Pancreas (tissue), 10 donors: ENCODE measurements around the gene ADARB1. TPM values are rescaled to one million over a fixed set of nuclear protein-coding genes. Genes with fewer than 3 reads are reported as not detected.

Source experiments
- ATAC-seq, 4 donors: fragments of 200-7000 bp; cut with Tn5 transposase; one replicate each; pipeline versions ENCODE4 v1.8.0 to v1.9.1; 2020; ENCODE audit warnings: mild to moderate bottlenecking in 4 of 4, moderate library complexity in 4 of 4
- DNase-seq, 6 donors: peaks; one replicate each; pipeline ENCODE4 v3.0.0-alpha.2; 2020
- FAIRE-seq: peaks from 2 replicates; lab custom pipeline; 2012; peaks lifted over from hg19 to GRCh38; lab: Jason Lieb, UNC
- H3K27ac ChIP-seq, 4 donors: fragments of 200-600 bp; sonication (generic); 1 replicate in 3 of 4; 2 replicates in 1 of 4; pipeline versions ENCODE4 v1.5.0 to v1.8.0; 2020
- H3K27me3 ChIP-seq, 4 donors: fragments of 200-600 bp; one replicate each; pipeline ENCODE4 v1.8.0; 2021
- H3K36me3 ChIP-seq, 3 donors: fragments of 200-600 bp; sonication (generic) in 1 of 3; one replicate each; pipeline versions ENCODE4 v1.5.0 to v1.8.0; 2020 to 2021
- H3K4me1 ChIP-seq, 3 donors: fragments of 200-600 bp; one replicate each; pipeline ENCODE4 v1.8.0; 2021
- H3K4me3 ChIP-seq, 4 donors: fragments of 200-600 bp; sonication (generic) in 2 of 4; one replicate each; pipeline versions ENCODE4 v1.5.0 to v1.8.0; 2020 to 2021
- H3K9me3 ChIP-seq, 4 donors: fragments of 200-600 bp; one replicate each; pipeline ENCODE4 v1.8.0; 2021
- WGBS, 2 donors: extraction: QIAGEN DNeasy Blood & Tissue Kit; methylation state at CpG; one replicate each; pipeline ENCODE4 v1.1.7; 2013; 5-methylcytosine and 5-hydroxymethylcytosine counted together
- intact Hi-C, 3 donors: fragments of 100-400 bp; cut with DNase I; formaldehyde crosslinking; loops; one replicate each; pipeline versions ENCODE4 v1.11.1 to v1.14.2; 2022
- polyA plus RNA-seq, 2 donors: library from polyadenylated mRNA; stranded (reverse); fragments of 200-250 nt; gene quantifications; one replicate each; pipeline ENCODE4 v1.2.3, GENCODE V29; 2013
- total RNA-seq, 6 donors: library from RNA; stranded (reverse); fragmentation: NEBNext Ultra II Directional in 4 of 6; extraction: Animal tissue kit (Norgen Biotek cat#: 25700) in 4 of 6; gene quantifications; one replicate each; pipeline versions ENCODE4 v1.2.1 to v1.2.4, GENCODE V29; 2021 to 2023
- TF ChIP-seq, protein P1 (sequence below), 4 donors: fragments of 200-600 bp; sonication (generic) in 3 of 4; IDR thresholded peaks; one replicate each; pipeline versions ENCODE4 v1.5.0 to v1.8.0; 2021; ENCODE audit warnings: antibody characterized with exemption in 4 of 4
- donor health status: healthy with polysubstance abuse.
- donor health status: DM: no; HTN: no; CAD: no; lungs with moderate emphysema.
- donor health status: DM: no; HTN: no; CAD: no.
- donor health status: control.
- donor health status: control.
- donor health status: Bipolar disorder and iron deficiency.
- donor health status: DM: yes; HTN: yes; CAD: no.
- donor health status: DM: no; HTN: no; CAD: no.
- donor health status: DM: no; HTN: no; CAD: no.
- donor health status: DM: yes; HTN: yes; CAD: no.

ADARB1 gene
- total and polyA plus RNA-seq, 8 donors, result 5.4 to 10.1 (median 6.3) TPM

DNA sequence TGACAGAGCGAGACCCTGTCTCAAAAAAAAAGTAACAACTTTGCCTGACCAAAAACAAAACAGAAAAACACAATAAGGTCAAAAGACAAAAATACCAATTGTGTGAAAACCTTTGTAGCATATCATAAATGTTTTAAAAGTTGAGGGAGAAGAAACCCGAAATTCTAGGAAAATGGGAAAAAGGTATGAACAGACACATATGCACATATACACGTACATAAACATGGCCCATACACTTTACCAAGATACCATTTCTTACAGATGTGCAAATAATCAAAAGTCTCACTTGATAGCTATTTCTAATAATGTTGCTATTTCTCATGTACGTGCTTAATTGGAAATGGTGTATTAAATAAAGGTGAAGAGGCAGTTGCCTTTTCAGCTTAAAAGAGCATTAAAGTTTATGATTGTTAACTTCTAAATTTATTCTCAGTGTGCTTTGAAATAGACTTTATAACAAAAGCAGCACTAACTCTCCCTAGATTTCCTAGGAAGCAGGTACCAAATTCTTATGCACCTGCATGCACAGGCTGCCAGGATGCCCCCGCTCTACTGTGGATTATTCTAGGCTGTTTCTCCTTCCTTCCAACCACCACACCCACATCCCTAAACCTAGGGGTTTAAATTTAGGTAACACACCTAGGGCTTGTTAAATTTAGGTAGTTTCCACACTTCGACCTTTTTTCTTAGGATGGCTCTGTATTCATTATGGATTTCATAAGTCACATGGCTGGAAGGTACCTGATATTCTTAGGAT, 33.8 kb downstream of the ADARB1 start:
- H3K27ac ChIP-seq, result no peak overlapping the region

DNA sequence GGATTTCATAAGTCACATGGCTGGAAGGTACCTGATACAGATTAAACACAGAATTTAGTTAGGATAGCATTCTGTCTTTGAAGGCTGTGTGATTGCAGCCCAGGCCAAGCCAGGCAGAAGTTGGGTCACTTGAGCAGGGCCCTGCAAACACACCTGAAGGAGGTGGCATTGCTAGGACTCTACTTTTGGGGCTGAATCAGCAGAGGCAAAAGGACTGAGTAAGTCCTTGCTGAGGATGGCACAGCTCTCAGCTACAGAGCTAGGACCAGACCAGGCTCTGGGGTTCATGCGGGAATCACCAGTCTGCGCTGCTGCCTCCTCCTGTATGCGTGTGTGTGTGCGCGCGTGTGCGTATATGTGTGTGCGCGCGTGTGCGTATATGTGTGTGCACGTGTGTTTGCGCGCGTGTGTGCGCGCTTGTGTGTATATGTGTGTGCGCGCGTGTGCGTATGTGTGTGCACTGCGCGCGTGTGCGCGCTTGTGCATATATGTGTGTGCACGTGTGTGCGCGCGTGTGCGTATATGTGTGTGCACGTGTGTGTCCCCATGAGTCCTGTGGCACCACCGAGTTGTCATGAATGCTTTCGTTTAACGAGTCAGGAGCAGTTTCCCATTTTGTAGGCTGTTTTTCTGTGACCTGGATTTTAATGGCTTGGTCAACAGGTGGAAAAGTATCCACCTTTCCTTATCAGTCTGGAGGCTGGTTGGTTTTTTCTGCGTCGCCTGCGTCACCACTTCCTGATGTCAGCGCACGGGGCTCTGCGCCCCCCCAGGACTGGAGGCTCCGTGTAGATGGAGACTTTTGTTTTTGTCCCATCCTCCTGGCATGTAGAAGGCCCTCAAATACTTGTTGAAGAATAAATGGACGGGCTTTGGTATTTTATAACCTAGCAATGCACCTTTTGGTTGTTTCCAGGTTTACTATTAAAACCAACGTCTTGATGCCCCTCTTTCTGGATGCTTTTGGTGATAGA, 34.7 kb downstream of the ADARB1 start:
- WGBS, 2 donors, result 91% methylated on average over 43 to 44 of the region's 44 CpGs
- TF ChIP-seq, protein P1, sequence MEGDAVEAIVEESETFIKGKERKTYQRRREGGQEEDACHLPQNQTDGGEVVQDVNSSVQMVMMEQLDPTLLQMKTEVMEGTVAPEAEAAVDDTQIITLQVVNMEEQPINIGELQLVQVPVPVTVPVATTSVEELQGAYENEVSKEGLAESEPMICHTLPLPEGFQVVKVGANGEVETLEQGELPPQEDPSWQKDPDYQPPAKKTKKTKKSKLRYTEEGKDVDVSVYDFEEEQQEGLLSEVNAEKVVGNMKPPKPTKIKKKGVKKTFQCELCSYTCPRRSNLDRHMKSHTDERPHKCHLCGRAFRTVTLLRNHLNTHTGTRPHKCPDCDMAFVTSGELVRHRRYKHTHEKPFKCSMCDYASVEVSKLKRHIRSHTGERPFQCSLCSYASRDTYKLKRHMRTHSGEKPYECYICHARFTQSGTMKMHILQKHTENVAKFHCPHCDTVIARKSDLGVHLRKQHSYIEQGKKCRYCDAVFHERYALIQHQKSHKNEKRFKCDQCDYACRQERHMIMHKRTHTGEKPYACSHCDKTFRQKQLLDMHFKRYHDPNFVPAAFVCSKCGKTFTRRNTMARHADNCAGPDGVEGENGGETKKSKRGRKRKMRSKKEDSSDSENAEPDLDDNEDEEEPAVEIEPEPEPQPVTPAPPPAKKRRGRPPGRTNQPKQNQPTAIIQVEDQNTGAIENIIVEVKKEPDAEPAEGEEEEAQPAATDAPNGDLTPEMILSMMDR (IDR thresholded peaks at IDR 0.05), result no peak
- Histone ChIP-seq H3K27me3 (no peaks in the 10 kb centered on the region), H3K4me3 (no peak overlapping the region), H3K4me1 (peaks cover 0 to 8% (median 6%) of the 10 kb centered on the region in 3 donors), H3K9me3 (no peaks in the 10 kb centered on the region), H3K36me3 (no peaks in the 10 kb centered on the region), H3K27ac (no peak overlapping the region)
- ATAC-seq (no peak), FAIRE-seq (no peak), DNase-seq (no peak)
- intact Hi-C loops, result no loop called here

More for the DNA sequence above, 33.8 kb downstream of the ADARB1 start:
- Histone ChIP-seq H3K36me3 (no peaks in the 10 kb centered on the region), H3K27me3 (no peaks in the 10 kb centered on the region), H3K4me1 (peaks cover 0 to 12% (median 7%) of the 10 kb centered on the region in 3 donors), H3K4me3 (no peak overlapping the region), H3K9me3 (no peaks in the 10 kb centered on the region)
- ATAC-seq (no peak), DNase-seq (no peak), FAIRE-seq (no peak)
- TF ChIP-seq, protein P1 (IDR thresholded peaks at IDR 0.05), result no peak
- intact Hi-C loops, result no loop called here
- WGBS, 2 donors, result 92 to 98% methylated on average over 6 of the region's 6 CpGs

- H3K27ac ChIP-seq, result no peak overlapping the region
- no peaks in the 10 kb centered on the region for H3K9me3 ChIP-seq
- no peaks in the 10 kb centered on the region for H3K27me3 ChIP-seq
- H3K4me1 ChIP-seq, result peaks cover 0 to under 1% (median 0%) of the 10 kb centered on the region in 3 donors
- 74 to 76% methylated on average over 15 of the region's 15 CpGs for WGBS, 2 donors
- intact Hi-C loops, result no loop called here
- no peak for DNase-seq
- no peaks in the 10 kb centered on the region for H3K36me3 ChIP-seq
- TF ChIP-seq, protein P1 (IDR thresholded peaks at IDR 0.05), result no peak
- H3K4me3 ChIP-seq, result no peak overlapping the region
- ATAC-seq, result peak in 1 of 4 donors; percentile 42
- FAIRE-seq, result no peak
Measured at GRCh38 chr21:45109831-45110492, 35.6 kb downstream of the ADARB1 start.

GRCh38 chr21:45110873-45111624, 36.7 kb downstream of the ADARB1 start:
- intact Hi-C loops, result no loop called here
- no peaks in the 10 kb centered on the region for H3K4me1 ChIP-seq
- no peak overlapping the region for H3K27ac ChIP-seq
- TF ChIP-seq, protein P1 (IDR thresholded peaks at IDR 0.05), result no peak
- no peak overlapping the region for H3K4me3 ChIP-seq
- 71 to 82% methylated on average over 18 of the region's 18 CpGs for WGBS, 2 donors
- H3K9me3 ChIP-seq, result no peaks in the 10 kb centered on the region
- FAIRE-seq, result no peak
- peak in 1 of 4 donors; percentile 25 for ATAC-seq
- no peak for DNase-seq
- H3K36me3 ChIP-seq, result no peaks in the 10 kb centered on the region
- no peaks in the 10 kb centered on the region for H3K27me3 ChIP-seq
